Esophagus muscularis mucosa (tissue), 4 donors: ENCODE measurements around the gene SLC13A3. TPM values are rescaled to one million over a fixed set of nuclear protein-coding genes. Genes with fewer than 3 reads are reported as not detected.

ENCODE experiments used
- DNase-seq: peaks from one replicate; pipeline ENCODE4 v3.0.0-alpha.2; 2017; ENCODE audit errors: extremely low spot score
- H3K27ac ChIP-seq, 4 donors: fragments of 200-600 bp; sonication (generic); replicated peaks in 1 of 4; 1 replicate in 3 of 4; 2 replicates in 1 of 4; pipeline ENCODE4 v1.5.1; 2016 to 2019; ENCODE audit warnings: mild to moderate bottlenecking in 1 of 4
- H3K27me3 ChIP-seq, 4 donors: fragments of 200-600 bp; sonication (generic); one replicate each; pipeline versions ENCODE4 v1.5.1 to v1.6.0; 2016 to 2019
- H3K36me3 ChIP-seq, 4 donors: fragments of 200-600 bp; sonication (generic); one replicate each; pipeline ENCODE4 v1.5.1; 2016 to 2019
- H3K4me1 ChIP-seq, 4 donors: fragments of 200-600 bp; sonication (generic); one replicate each; pipeline ENCODE4 v1.5.1; 2016 to 2019
- H3K4me3 ChIP-seq, 4 donors: fragments of 200-600 bp; sonication (generic); 1 replicate in 2 of 4; 2 replicates in 2 of 4; pipeline ENCODE4 v1.5.1; 2016 to 2019; ENCODE audit warnings: mild to moderate bottlenecking in 4 of 4, moderate library complexity in 1 of 4
- H3K9me3 ChIP-seq, 4 donors: fragments of 200-600 bp; sonication (generic); 1 replicate in 3 of 4; 2 replicates in 1 of 4; pipeline ENCODE4 v1.5.1; 2016 to 2019
- EP300 ChIP-seq: sonication (generic); formaldehyde crosslinking; IDR thresholded peaks from one replicate; pipeline ENCODE4 v1.6.1; 2017; ENCODE audit warnings: antibody characterized with exemption
- POLR2A ChIP-seq: fragments of 450-650 bp; IDR thresholded peaks from one replicate; pipeline ENCODE4 v1.6.1; 2017; ENCODE audit warnings: antibody characterized with exemption, moderate library complexity, mild to moderate bottlenecking, low read depth
- POLR2AphosphoS5 ChIP-seq, 2 donors: sonication (generic); formaldehyde crosslinking; IDR thresholded peaks; one replicate each; pipeline ENCODE4 v1.6.1; 2017; ENCODE audit warnings: antibody characterized with exemption in 2 of 2
- WGBS: methylation state at CpG from one replicate; pipeline ENCODE4 v1.1.5; 2018; 5-methylcytosine and 5-hydroxymethylcytosine counted together
- intact Hi-C: fragments of 100-400 bp; cut with DNase I; formaldehyde crosslinking; loops from one replicate; pipeline ENCODE4 v1.15.1; 2023
- total RNA-seq, 4 donors: library from RNA; depleted of rRNA; stranded (reverse); fragments of >200 nt; gene quantifications; one replicate each; pipeline versions ENCODE4 v1.1.0 to v1.2.1, GENCODE V29; 2016
- TF ChIP-seq, protein P1 (sequence below), 3 experiments: fragments of 200-600 bp in 2 of 3; fragments of 450-650 bp in 1 of 3; sonication (generic) in 2 of 3; IDR thresholded peaks; one replicate each; pipeline ENCODE4 v1.5.1; 2017 to 2019; ENCODE audit warnings: antibody characterized with exemption in 3 of 3, mild to moderate bottlenecking in 2 of 3, moderate library complexity in 1 of 3

Gene SLC13A3
- total RNA-seq, 4 donors from 2014 or later = 0.42 to 0.66 (median 0.61) TPM

DNA sequence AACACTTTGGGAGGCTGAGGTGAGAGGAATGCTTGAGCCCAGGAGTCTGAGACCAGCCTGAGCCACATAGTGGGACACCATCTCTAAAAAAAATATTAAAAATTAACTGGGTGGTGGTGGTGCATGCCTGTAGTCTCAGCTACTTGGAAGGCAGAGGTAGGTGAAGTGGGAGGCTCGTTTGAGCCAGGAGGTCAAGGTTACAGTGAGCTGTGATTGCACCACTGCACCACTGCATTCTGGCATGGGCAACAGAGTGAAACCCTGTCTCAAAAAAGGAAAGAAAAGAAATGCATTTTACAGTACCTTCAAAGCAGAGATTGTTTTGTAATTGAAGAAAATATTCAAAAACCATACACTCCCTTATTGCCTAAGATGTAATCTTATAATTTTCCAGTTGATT is 107.3 kb downstream of the SLC13A3 start:
- Histone ChIP-seq H3K4me3 (no peak overlapping the region), H3K27ac (no peak overlapping the region), H3K4me1 (no peaks in the 10 kb centered on the region), H3K9me3 (no peaks in the 10 kb centered on the region), H3K36me3 (no peaks in the 10 kb centered on the region), H3K27me3 (peaks cover 0 to 48% (median 0%) of the 10 kb centered on the region in 4 donors)
- 63% methylated on average over 1 of the region's 1 CpG for WGBS
- DNase-seq = no peak
- TF ChIP-seq, protein P1, sequence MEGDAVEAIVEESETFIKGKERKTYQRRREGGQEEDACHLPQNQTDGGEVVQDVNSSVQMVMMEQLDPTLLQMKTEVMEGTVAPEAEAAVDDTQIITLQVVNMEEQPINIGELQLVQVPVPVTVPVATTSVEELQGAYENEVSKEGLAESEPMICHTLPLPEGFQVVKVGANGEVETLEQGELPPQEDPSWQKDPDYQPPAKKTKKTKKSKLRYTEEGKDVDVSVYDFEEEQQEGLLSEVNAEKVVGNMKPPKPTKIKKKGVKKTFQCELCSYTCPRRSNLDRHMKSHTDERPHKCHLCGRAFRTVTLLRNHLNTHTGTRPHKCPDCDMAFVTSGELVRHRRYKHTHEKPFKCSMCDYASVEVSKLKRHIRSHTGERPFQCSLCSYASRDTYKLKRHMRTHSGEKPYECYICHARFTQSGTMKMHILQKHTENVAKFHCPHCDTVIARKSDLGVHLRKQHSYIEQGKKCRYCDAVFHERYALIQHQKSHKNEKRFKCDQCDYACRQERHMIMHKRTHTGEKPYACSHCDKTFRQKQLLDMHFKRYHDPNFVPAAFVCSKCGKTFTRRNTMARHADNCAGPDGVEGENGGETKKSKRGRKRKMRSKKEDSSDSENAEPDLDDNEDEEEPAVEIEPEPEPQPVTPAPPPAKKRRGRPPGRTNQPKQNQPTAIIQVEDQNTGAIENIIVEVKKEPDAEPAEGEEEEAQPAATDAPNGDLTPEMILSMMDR (IDR thresholded peaks at IDR 0.05) = no peak
- TF ChIP-seq POLR2AphosphoS5 (IDR thresholded peaks at IDR 0.05) = no peak
- intact Hi-C loops = no loop called here

GRCh38 chr20:46543033-46543432 is 108.2 kb downstream of the SLC13A3 start:
- intact Hi-C loops = no loop called here
- Histone ChIP-seq H3K36me3 (no peaks in the 10 kb centered on the region), H3K27ac (no peak overlapping the region), H3K4me3 (no peak overlapping the region), H3K4me1 (no peaks in the 10 kb centered on the region), H3K9me3 (no peaks in the 10 kb centered on the region), H3K27me3 (peaks cover 0 to 56% (median 0%) of the 10 kb centered on the region in 4 donors)
- TF ChIP-seq POLR2AphosphoS5 (IDR thresholded peaks at IDR 0.05) (no peak), POLR2A (no peak), EP300 (no peak)
- TF ChIP-seq, protein P1 (IDR thresholded peaks at IDR 0.05) = no peak
- DNase-seq = no peak
- 74% methylated on average over 4 of the region's 4 CpGs for WGBS

DNA sequence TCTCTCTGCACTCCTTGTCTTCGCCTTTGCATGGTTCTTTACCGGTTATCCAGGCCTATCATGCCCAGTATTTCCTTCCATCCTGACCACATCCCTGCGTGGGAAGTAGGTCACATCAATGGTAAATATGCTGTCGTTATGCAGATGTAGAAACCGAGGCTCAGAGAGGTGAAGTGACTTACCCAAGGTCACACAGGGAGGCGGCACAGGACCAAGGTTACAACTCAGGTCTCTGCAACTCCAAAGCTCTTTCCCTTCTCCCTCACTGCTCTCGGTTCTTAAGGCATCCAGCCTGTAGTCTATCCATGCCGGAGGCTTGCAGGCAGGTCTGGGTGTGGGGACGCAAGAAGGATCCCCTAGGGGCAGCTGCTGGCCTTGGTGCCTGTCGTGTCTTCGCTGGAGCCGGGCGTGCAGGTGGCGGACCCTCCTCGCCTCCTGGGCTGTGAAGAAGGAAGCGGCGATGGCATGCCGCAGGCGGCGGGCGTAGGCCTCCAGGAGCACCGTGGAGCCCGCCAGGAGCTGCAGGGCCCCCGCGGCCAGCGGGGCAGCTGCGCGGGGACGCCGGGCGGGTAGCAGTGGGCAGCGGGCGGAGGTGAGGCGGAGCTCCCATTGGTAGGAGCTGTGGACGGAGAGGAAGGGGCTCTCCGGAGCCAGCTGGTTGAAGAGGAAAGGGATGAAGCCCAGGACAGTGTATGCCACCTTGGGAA is 109.9 kb downstream of the SLC13A3 start:
- TF ChIP-seq POLR2A (no peak), POLR2AphosphoS5 (IDR thresholded peaks at IDR 0.05) (no peak), EP300 (no peak)
- TF ChIP-seq, protein P1 (IDR thresholded peaks at IDR 0.05) = no peak
- peaks cover 0 to 59% (median 0%) of the 10 kb centered on the region in 4 donors for H3K27me3 ChIP-seq
- intact Hi-C loops = no loop called here
- no peak overlapping the region for H3K4me3 ChIP-seq
- no peak for DNase-seq
- H3K9me3 ChIP-seq = no peaks in the 10 kb centered on the region
- 61% methylated on average over 19 of the region's 36 CpGs for WGBS
- H3K4me1 ChIP-seq = no peaks in the 10 kb centered on the region
- no peaks in the 10 kb centered on the region for H3K36me3 ChIP-seq
- no peak overlapping the region for H3K27ac ChIP-seq

- no peak overlapping the region for H3K27ac ChIP-seq
- H3K4me3 ChIP-seq = no peak overlapping the region
- no peaks in the 10 kb centered on the region for H3K36me3 ChIP-seq
- DNase-seq = no peak
- peaks cover 0 to 49% (median 0%) of the 10 kb centered on the region in 4 donors for H3K27me3 ChIP-seq
- TF ChIP-seq, protein P1 (IDR thresholded peaks at IDR 0.05) = no peak
- no peak for TF ChIP-seq EP300
- TF ChIP-seq POLR2A = no peak
- TF ChIP-seq POLR2AphosphoS5 (IDR thresholded peaks at IDR 0.05) = no peak
- H3K4me1 ChIP-seq = no peaks in the 10 kb centered on the region
- H3K9me3 ChIP-seq = no peaks in the 10 kb centered on the region
- intact Hi-C loops = no loop called here
- WGBS = 78% methylated on average over 2 of the region's 2 CpGs
Observed at GRCh38 chr20:46539113-46539512, 112.1 kb downstream of the SLC13A3 start.

DNA sequence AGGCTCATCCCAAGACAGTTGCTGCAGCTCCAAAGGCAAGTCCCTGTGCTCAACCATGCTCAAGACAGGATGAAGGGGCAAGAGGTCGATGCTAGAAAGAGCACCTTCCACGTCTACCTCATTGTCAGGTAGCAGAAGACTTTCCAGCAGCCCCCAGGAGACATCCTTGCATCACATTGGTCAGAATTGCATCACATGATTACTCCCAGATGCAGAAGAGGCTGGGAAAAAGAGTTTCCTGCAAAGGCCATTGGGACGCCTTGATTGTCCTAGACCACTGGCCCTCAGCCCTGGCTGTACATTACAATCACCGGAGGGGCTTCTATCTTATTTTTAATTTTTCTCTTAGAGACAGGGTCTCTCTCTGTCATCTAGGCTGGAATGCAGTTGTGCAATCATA is 120.6 kb downstream of the SLC13A3 start:
- intact Hi-C loops = no loop called here
- H3K36me3 ChIP-seq = no peaks in the 10 kb centered on the region
- H3K4me3 ChIP-seq = no peak overlapping the region
- WGBS = 83% methylated on average over 4 of the region's 4 CpGs
- TF ChIP-seq, protein P1 (IDR thresholded peaks at IDR 0.05) = no peak
- TF ChIP-seq POLR2A (no peak), POLR2AphosphoS5 (IDR thresholded peaks at IDR 0.05) (no peak), EP300 (no peak)
- H3K27ac ChIP-seq = no peak overlapping the region
- no peaks in the 10 kb centered on the region for H3K4me1 ChIP-seq
- no peaks in the 10 kb centered on the region for H3K9me3 ChIP-seq
- DNase-seq = no peak
- H3K27me3 ChIP-seq = peaks cover 0 to 55% (median 0%) of the 10 kb centered on the region in 4 donors
